NCI-H2081 treated with DMSO at 0.1 percent for 48 hours (cell line): ENCODE measurements around the gene H2AZ2.
"Not testable (repeated sequence)": the region's sequence is repeated elsewhere in the genome, so short reads cannot be mapped to it uniquely, and the experiment has no call there.

Source experiments
- DNase-seq: peaks from one replicate; lab custom pipeline; 2025; lab: John Stamatoyannopoulos, UW

Gene H2AZ2

GRCh38 chr7:44870780-44871179 lies 22.9 kb upstream of the H2AZ2 start:
- DNase-seq: not testable (repeated sequence)

GRCh38 chr7:44870336-44870735 lies 22.4 kb upstream of the H2AZ2 start:
- not testable (repeated sequence) for DNase-seq

GRCh38 chr7:44867073-44867995 lies 19.4 kb upstream of the H2AZ2 start:
- no peak for DNase-seq

- DNase-seq: not testable (repeated sequence)
Measured at GRCh38 chr7:44861949-44862348, 14.1 kb upstream of the H2AZ2 start.

GRCh38 chr7:44858161-44858560 lies 10.3 kb upstream of the H2AZ2 start:
- no peak for DNase-seq

GRCh38 chr7:44854644-44855364 lies 6.9 kb upstream of the H2AZ2 start:
- DNase-seq: no peak

- no peak for DNase-seq
Measured at GRCh38 chr7:44853391-44853790, 5.5 kb upstream of the H2AZ2 start.

GRCh38 chr7:44852590-44852989 lies 4.7 kb upstream of the H2AZ2 start:
- no peak for DNase-seq

- DNase-seq: no peak
Measured at GRCh38 chr7:44849885-44850544, 2.1 kb upstream of the H2AZ2 start.

GRCh38 chr7:44849259-44849884 lies 1.5 kb upstream of the H2AZ2 start:
- no peak for DNase-seq

- DNase-seq: no peak
Measured at GRCh38 chr7:44847509-44847919, 373 bp downstream of the H2AZ2 start.

- DNase-seq: no peak
Measured at GRCh38 chr7:44846816-44847508, 925 bp downstream of the H2AZ2 start.

GRCh38 chr7:44846390-44846789 lies 1.5 kb downstream of the H2AZ2 start:
- DNase-seq: not testable (repeated sequence)

- no peak for DNase-seq
Measured at GRCh38 chr7:44845451-44845850, 2.4 kb downstream of the H2AZ2 start.

GRCh38 chr7:44843440-44843839 lies 4.4 kb downstream of the H2AZ2 start:
- not testable (repeated sequence) for DNase-seq

- not testable (repeated sequence) for DNase-seq
Measured at GRCh38 chr7:44842675-44843074, 5.2 kb downstream of the H2AZ2 start.

- DNase-seq: no peak
Measured at GRCh38 chr7:44838751-44839150, 9.1 kb downstream of the H2AZ2 start.

- no peak for DNase-seq
Measured at GRCh38 chr7:44827567-44827966, 20.3 kb downstream of the H2AZ2 start.

- no peak for DNase-seq
Measured at GRCh38 chr7:44824894-44825526, 22.9 kb downstream of the H2AZ2 start.

GRCh38 chr7:44823255-44823781 lies 24.6 kb downstream of the H2AZ2 start:
- DNase-seq: no peak

GRCh38 chr7:44819292-44819691 lies 28.6 kb downstream of the H2AZ2 start:
- no peak for DNase-seq
